Measurements from ENCODE around the gene PIK3R3.

DNA sequence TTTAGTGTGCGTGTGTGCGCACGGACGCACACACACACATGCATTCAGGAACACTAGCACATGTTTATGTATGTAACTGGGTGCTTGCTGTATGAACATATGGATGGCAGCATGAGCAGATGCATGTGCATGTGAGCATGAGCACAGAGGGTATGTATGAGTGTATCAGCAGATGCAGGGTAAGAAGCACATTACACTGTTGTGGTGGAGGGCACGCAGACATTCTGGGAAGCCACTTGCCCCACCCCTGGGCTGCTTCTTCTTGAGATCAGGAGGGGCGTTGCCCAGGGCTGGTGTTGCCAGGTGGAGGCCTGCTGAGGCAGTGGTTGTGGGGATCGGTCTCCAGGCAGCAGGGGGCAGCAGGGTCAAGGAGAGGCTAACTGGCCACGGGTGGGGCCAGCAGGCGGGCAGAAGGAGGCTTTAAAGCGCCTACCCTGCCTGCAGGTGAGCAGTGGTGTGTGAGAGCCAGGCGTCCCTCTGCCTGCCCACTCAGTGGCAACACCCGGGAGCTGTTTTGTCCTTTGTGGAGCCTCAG is 47.7 kb upstream of the PIK3R3 start:
- TF ChIP-seq, protein P1, sequence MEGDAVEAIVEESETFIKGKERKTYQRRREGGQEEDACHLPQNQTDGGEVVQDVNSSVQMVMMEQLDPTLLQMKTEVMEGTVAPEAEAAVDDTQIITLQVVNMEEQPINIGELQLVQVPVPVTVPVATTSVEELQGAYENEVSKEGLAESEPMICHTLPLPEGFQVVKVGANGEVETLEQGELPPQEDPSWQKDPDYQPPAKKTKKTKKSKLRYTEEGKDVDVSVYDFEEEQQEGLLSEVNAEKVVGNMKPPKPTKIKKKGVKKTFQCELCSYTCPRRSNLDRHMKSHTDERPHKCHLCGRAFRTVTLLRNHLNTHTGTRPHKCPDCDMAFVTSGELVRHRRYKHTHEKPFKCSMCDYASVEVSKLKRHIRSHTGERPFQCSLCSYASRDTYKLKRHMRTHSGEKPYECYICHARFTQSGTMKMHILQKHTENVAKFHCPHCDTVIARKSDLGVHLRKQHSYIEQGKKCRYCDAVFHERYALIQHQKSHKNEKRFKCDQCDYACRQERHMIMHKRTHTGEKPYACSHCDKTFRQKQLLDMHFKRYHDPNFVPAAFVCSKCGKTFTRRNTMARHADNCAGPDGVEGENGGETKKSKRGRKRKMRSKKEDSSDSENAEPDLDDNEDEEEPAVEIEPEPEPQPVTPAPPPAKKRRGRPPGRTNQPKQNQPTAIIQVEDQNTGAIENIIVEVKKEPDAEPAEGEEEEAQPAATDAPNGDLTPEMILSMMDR (IDR thresholded peaks at IDR 0.05) = peak in 4 of 6 experiments; percentile 52 to 88 (median 82)
- TF ChIP-seq POLR2A (IDR thresholded peaks at IDR 0.05) = peak in 1 of 2 donors; percentile 69

Measured in thyroid gland (tissue), 4 donors.